ENCODE measurements around the gene ZBTB5.

GRCh38 chr9:37511016-37512010, 46.1 kb upstream of the ZBTB5 start:
- TF ChIP-seq POLR2A (IDR thresholded peaks at IDR 0.05; ENCODE audit: low read depth, low read length) = no peak
- no peak for TF ChIP-seq CTCF (IDR thresholded peaks at IDR 0.05; ENCODE audit: extremely low read depth in 1 of 2, insufficient read depth in 1 of 2, low read depth in 1 of 2, low read length in 2 of 2)
- TF ChIP-seq GATA2 (IDR thresholded peaks at IDR 0.05; ENCODE audit: insufficient read depth, insufficient read length, low read depth, low read length) = no peak
- no peak for TF ChIP-seq JUN (IDR thresholded peaks at IDR 0.05; ENCODE audit: borderline replicate concordance, insufficient read depth, insufficient read length, low read depth)
- no peak for TF ChIP-seq POLR2AphosphoS5 (IDR thresholded peaks at IDR 0.05; ENCODE audit: insufficient read depth, low read depth, low read length)

Data from endothelial cell of umbilical vein (primary cell).